GM12878 (cell line): ENCODE data around the gene ZCCHC24. TPM values are rescaled to one million over a fixed set of nuclear protein-coding genes. Genes with fewer than 3 reads are reported as not detected.

ENCODE experiments used
- ATAC-seq: fragments of 200-7000 bp; cut with Tn5 transposase; 3 replicates; pipeline ENCODE4 v1.9.1; 2020; ENCODE audit warnings: mild to moderate bottlenecking, moderate library complexity
- BruUV-seq: library from RNA; stranded (reverse); fragments of 400-500 nt; replicated peaks from 2 replicates; lab custom pipeline; 2021; lab: Mats Ljungman, UMichigan
- CTCF ChIA-PET: fragments of 300-600 bp; sonication (Branson Sonifier 250); formaldehyde crosslinking; extraction: SDS; loops from one replicate; lab custom pipeline; 2021; ENCODE audit warnings: inconsistent platforms; lab: Yijun Ruan, JAX
- POLR2A ChIA-PET: fragments of 350-600 bp; formaldehyde crosslinking; extraction: SDS; loops from one replicate; lab custom pipeline; 2021; ENCODE audit warnings: inconsistent platforms; lab: Charles Lee
- RAD21 ChIA-PET: fragments of 300-600 bp; sonication (Branson Sonifier 250); formaldehyde crosslinking; loops from one replicate; lab custom pipeline; 2023; ENCODE audit warnings: antibody characterized with exemption; ENCODE audit not compliant: unreplicated experiment; lab: Charles Lee
- SMC1A ChIA-PET: fragments of 300-600 bp; sonication (Branson Sonifier 250); formaldehyde crosslinking; loops from one replicate; lab custom pipeline; 2023; ENCODE audit not compliant: unreplicated experiment, uncharacterized antibody; lab: Charles Lee
- DNase-seq: peaks from one replicate; pipeline ENCODE4 v3.0.0-alpha.2; 2011; ENCODE audit warnings: low read depth, low spot score
- FAIRE-seq: peaks from 3 replicates; lab custom pipeline; 2011; peaks lifted over from hg19 to GRCh38; lab: Jason Lieb, UNC
- H2AFZ ChIP-seq: 2 replicates; pipeline ENCODE4 v1.6.0; 2011; ENCODE audit warnings: low read depth, low read length, control low read depth; ENCODE audit not compliant: control insufficient read depth
- H3K27ac ChIP-seq: 2 replicates; pipeline ENCODE4 v1.5.1; 2011; ENCODE audit warnings: control low read depth; ENCODE audit not compliant: control insufficient read depth, insufficient read depth
- H3K27me3 ChIP-seq, 2 experiments: replicated peaks in 1 of 2; 2 replicates each; pipeline versions ENCODE4 v1.6.0 to v1.6.1; 2011; ENCODE audit warnings: low read length in 1 of 2; ENCODE audit not compliant: control insufficient read depth in 2 of 2, insufficient read depth in 2 of 2
- H3K36me3 ChIP-seq, 2 experiments: 2 replicates each; pipeline ENCODE4 v1.5.1; 2011; ENCODE audit warnings: low read length in 1 of 2; ENCODE audit not compliant: control insufficient read depth in 2 of 2, insufficient read depth in 2 of 2
- H3K4me1 ChIP-seq: 2 replicates; pipeline ENCODE4 v1.6.1; 2011; ENCODE audit warnings: mild to moderate bottlenecking, low read length, moderate library complexity, mixed read lengths; ENCODE audit not compliant: control insufficient read depth, insufficient read depth
- H3K4me2 ChIP-seq: 2 replicates; pipeline ENCODE4 v1.6.0; 2011; ENCODE audit warnings: control low read depth; ENCODE audit not compliant: control insufficient read depth, insufficient read depth
- H3K4me3 ChIP-seq: fragments of 200-600 bp; sonication (generic); 2 replicates; pipeline ENCODE4 v1.5.1; 2016
- H3K79me2 ChIP-seq: 2 replicates; pipeline ENCODE4 v1.6.0; 2011; ENCODE audit warnings: low read length; ENCODE audit not compliant: control insufficient read depth, insufficient read depth
- H3K9ac ChIP-seq: 2 replicates; pipeline ENCODE4 v1.8.0; 2011; ENCODE audit warnings: low read length, control low read depth, mixed read lengths; ENCODE audit not compliant: control insufficient read depth, insufficient read depth
- H3K9me3 ChIP-seq: replicated peaks from 3 replicates; pipeline ENCODE4 v1.5.1; 2011; ENCODE audit warnings: mild to moderate bottlenecking, low read length; ENCODE audit not compliant: control insufficient read depth, insufficient read depth
- H4K20me1 ChIP-seq: 2 replicates; pipeline ENCODE4 v1.6.0; 2011; ENCODE audit not compliant: control insufficient read depth, insufficient read depth
- EGR1 ChIP-seq, 2 experiments: IDR thresholded peaks; 1 replicate in 1 of 2; 2 replicates in 1 of 2; pipeline ENCODE4 v1.6.1; 2011 to 2012; ENCODE audit warnings: low read depth in 2 of 2, low read length in 2 of 2, borderline replicate concordance in 1 of 2, mild to moderate bottlenecking in 1 of 2, moderate library complexity in 1 of 2
- HDAC6 ChIP-seq: fragments of 200-600 bp; sonication (generic); IDR thresholded peaks from one replicate; pipeline ENCODE4 v1.8.0; 2017; ENCODE audit warnings: antibody characterized with exemption; ENCODE audit not compliant: unreplicated experiment
- MTA3 ChIP-seq: IDR thresholded peaks from 2 replicates; pipeline ENCODE4 v1.6.1; 2012; ENCODE audit warnings: low read length, inconsistent platforms, borderline replicate concordance
- NFYA ChIP-seq: IDR thresholded peaks from 2 replicates; pipeline ENCODE4 v1.6.1; 2011; ENCODE audit warnings: low read depth, mild to moderate bottlenecking, low read length, improper control_type of control experiment, borderline replicate concordance
- POLR2AphosphoS5 ChIP-seq: IDR thresholded peaks from 2 replicates; pipeline ENCODE4 v1.6.1; 2011; ENCODE audit warnings: mild to moderate bottlenecking, low read length, inconsistent platforms
- RELA ChIP-seq: fragments of 450-650 bp; IDR thresholded peaks from 2 replicates; pipeline ENCODE4 v1.8.0; 2014; ENCODE audit warnings: borderline replicate concordance; ENCODE audit not compliant: partially characterized antibody
- RUNX3 ChIP-seq: IDR thresholded peaks from 2 replicates; pipeline ENCODE4 v1.6.1; 2012; ENCODE audit warnings: low read length, inconsistent platforms
- TCF7 ChIP-seq: IDR thresholded peaks from 2 replicates; pipeline ENCODE4 v1.6.1; 2014; ENCODE audit warnings: antibody characterized with exemption, borderline replicate concordance
- WGBS: methylation state at CpG from one replicate; pipeline ENCODE4 v1.1.6; 2016; ENCODE audit warnings: low lambda C conversion rate; ENCODE audit not compliant: insufficient replicate concordance, insufficient coverage; ENCODE audit errors: missing lambda C conversion rate; 5-methylcytosine and 5-hydroxymethylcytosine counted together
- in situ Hi-C: fragments of 300-500 bp; cut with MboI; formaldehyde crosslinking; loops from 9 replicates; pipeline ENCODE4 v1.14.3; 2018; ENCODE audit warnings: mixed read lengths
- intact Hi-C: fragments of 100-400 bp; cut with micrococcal nuclease; formaldehyde crosslinking; loops from one replicate; pipeline ENCODE4 v1.14.2; 2022; ENCODE audit not compliant: unreplicated experiment
- polyA plus RNA-seq, 11 experiments: library from polyadenylated mRNA; depleted of rRNA in 4 of 11; unstranded in 6 of 11; stranded (reverse) in 5 of 11; fragments of >200 nt; fragmentation: Nextera tagmentation in 4 of 11; fragmentation: Illumina TruSeq in 1 of 11; extraction: Ambion mirVana in 4 of 11; extraction: Trizol in 1 of 11; gene quantifications; 1 replicate in 1 of 11; 2 replicates in 10 of 11; pipeline versions ENCODE4 v1.2.1 to v1.2.3, GENCODE V29; 2011 to 2016; ENCODE audit warnings: inconsistent platforms in 2 of 11, missing spikeins in 2 of 11, low read depth in 1 of 11
- total RNA-seq, 4 experiments: library from RNA; depleted of rRNA in 3 of 4; stranded (reverse); fragments of >200 nt in 3 of 4; fragmentation: Illumina TruSeq in 1 of 4; extraction: Trizol in 1 of 4; gene quantifications; 2 replicates each; pipeline versions ENCODE4 v1.2.1 to v1.2.3, GENCODE V29; 2013 to 2021

ZCCHC24 gene
- total and polyA plus RNA-seq, 10 of the 15 experiments (the other 5 are each of a cell fraction or from before 2014, with no cell fraction given) = 0.02 to 0.62 (median 0.04) TPM; not detected in 4

- Histone ChIP-seq H3K4me3 (no peak overlapping the region), H3K36me3 (no peaks in the 10 kb centered on the region), H3K27ac (no peak overlapping the region), H3K4me2 (no peak overlapping the region), H3K79me2 (no peaks in the 10 kb centered on the region), H2AFZ (no peak overlapping the region), H3K9ac (no peak overlapping the region), H4K20me1 (no peaks in the 10 kb centered on the region), H3K9me3 (no peaks in the 10 kb centered on the region), H3K27me3 (no peaks in the 10 kb centered on the region; a peak in 1 of 4 replicates), H3K4me1 (no peaks in the 10 kb centered on the region)
- SMC1A ChIA-PET = no interaction called here
- 54% methylated on average over 11 of the region's 11 CpGs for WGBS
- CTCF ChIA-PET = no interaction called here
- POLR2A ChIA-PET = no interaction called here
- intact Hi-C loops (no loop called here), in situ Hi-C loops (no loop called here)
- no TSS peak for BruUV-seq
- RAD21 ChIA-PET = no interaction called here
- ATAC-seq = no peak
- DNase-seq = no peak
- no peak for FAIRE-seq
- TF ChIP-seq EGR1 (IDR thresholded peaks at IDR 0.05; ENCODE audit: borderline replicate concordance in 1 of 2, low read depth in 2 of 2, low read length in 2 of 2) (no peak), RELA (no peak), TCF7 (no peak), NFYA (no peak), MTA3 (no peak), POLR2AphosphoS5 (no peak), HDAC6 (no peak), RUNX3 (no peak)
Observed at GRCh38 chr10:79424221-79425073, 21.0 kb downstream of the ZCCHC24 start.
